Fibroblast of skin of back (primary cell): ENCODE measurements around the gene ASIC1.

Source experiments
- DNase-seq: peaks from one replicate; pipeline ENCODE4 v3.0.0-alpha.2; 2013

Gene ASIC1

GRCh38 chr12:50041062-50041860, 16.1 kb upstream of the ASIC1 start:
- no peak for DNase-seq

DNA sequence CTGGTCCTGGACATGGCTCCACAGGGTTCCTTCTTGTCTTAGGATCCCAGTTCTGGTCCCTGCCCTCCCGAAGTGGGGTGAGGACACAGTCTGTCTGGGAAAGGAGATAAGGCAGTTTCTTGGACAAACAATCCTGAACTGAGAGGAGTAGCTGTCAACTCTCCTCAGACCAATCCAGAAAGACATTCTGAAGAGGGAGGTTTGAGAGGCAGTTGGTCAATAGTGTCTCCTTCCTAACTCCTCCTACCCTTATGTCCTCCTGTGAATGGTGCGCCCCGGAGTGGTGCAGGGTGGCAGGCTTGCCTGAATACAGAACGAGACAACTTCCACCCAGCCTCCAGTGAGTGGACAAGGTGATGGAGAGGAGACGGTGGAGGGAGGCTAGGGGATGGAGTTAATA, 15.4 kb upstream of the ASIC1 start:
- no peak for DNase-seq

GRCh38 chr12:50042693-50043092, 14.7 kb upstream of the ASIC1 start:
- DNase-seq, result no peak

GRCh38 chr12:50043308-50043707, 14.1 kb upstream of the ASIC1 start:
- no peak for DNase-seq

DNA sequence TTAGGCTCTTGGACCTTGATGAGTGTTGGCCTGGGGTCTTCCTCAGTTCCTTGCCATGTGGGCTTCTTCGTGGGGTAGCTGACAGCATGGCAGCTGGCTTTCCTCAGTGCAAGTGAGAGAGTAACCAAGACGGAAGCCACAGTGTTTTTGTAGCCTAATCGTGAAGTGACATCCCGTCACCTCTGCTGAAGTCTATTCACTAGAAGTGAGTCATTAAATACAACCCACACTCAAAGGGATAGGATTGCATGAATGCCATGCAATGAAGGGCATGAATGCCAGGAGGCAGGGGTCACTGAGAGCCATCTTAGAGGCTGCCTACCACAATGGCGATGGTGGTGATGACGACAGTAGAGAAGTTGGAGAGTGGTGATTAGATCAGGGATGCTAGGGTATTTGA, 13.5 kb upstream of the ASIC1 start:
- no peak for DNase-seq

GRCh38 chr12:50047693-50048250, 9.6 kb upstream of the ASIC1 start:
- DNase-seq, result no peak

GRCh38 chr12:50049254-50050118, 7.9 kb upstream of the ASIC1 start:
- DNase-seq, result no peak

GRCh38 chr12:50050119-50050385, 7.3 kb upstream of the ASIC1 start:
- no peak for DNase-seq

DNA sequence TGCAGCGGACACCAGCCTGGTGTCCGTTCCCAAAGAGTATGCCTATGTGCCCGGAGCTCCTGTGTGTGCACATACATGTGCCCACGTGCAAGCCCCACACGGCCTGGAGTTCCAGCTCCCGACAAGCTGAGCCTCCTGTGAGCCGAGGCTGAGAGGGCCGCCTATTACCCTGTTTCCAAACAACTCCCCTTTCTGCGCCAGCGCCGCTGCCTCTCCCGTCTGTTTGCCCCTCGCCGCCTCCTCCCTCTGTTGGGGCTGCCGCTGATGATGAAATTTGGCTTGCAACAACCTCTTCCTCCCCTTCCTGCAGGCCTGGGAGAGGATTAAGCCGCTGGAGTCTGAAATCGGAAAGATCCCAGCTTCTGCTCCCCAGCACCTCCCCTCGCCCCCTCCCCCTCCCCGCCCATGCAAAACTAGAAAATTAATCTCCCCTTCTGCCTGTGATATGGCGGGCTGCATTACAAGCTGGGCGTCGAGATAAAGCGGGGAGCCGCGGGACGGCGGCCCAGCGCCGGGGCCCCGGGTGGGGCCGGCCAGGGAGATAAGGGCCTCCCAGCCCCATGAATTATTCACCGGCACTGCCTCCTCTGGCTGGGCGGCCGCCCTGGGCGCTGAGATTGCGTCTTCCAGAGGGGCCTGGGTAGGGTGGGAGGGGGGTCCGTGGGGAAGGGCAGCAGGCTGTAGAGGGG, 6.8 kb upstream of the ASIC1 start:
- DNase-seq, result peak; percentile 38

DNA sequence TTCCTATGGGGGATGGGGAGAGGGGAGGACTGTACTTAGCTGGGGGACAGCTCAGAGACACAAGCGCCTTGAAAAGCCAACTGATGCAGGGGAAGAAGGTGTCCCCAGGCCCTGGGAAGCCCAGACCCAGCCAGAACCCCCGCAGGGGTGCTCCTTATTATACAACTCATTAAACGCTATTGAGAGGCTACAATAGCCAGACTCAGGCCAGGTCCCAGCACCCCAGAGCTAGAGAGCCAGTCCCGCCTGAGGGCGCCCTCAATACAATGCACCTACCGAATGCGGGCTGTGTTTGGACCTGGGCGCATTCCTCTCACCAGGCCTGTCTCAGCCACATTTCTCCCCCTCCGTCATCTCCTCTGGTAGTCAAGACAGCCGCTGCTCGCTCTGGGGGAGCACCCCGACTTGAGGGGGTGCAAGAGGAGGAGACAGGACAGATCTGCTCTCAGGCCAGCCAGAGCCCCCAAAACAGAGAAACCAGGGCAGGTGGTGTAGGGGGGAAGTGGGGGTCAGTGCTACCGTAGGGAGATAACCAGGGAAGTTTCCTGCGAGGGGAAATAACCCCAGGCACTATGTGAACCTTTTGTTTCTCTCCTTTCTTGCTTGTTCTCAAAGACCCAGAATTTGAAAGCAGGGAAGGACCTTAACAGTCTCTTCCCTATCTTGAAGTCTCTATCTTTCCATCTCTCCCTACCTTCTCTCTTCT, 6.1 kb upstream of the ASIC1 start:
- no peak for DNase-seq

GRCh38 chr12:50052544-50052943, 4.9 kb upstream of the ASIC1 start:
- no peak for DNase-seq

- DNase-seq, result no peak
These were observed 4.4 kb upstream of the ASIC1 start for GRCh38 chr12:50052964-50053363.

GRCh38 chr12:50053583-50053982, 3.8 kb upstream of the ASIC1 start:
- DNase-seq, result no peak

DNA sequence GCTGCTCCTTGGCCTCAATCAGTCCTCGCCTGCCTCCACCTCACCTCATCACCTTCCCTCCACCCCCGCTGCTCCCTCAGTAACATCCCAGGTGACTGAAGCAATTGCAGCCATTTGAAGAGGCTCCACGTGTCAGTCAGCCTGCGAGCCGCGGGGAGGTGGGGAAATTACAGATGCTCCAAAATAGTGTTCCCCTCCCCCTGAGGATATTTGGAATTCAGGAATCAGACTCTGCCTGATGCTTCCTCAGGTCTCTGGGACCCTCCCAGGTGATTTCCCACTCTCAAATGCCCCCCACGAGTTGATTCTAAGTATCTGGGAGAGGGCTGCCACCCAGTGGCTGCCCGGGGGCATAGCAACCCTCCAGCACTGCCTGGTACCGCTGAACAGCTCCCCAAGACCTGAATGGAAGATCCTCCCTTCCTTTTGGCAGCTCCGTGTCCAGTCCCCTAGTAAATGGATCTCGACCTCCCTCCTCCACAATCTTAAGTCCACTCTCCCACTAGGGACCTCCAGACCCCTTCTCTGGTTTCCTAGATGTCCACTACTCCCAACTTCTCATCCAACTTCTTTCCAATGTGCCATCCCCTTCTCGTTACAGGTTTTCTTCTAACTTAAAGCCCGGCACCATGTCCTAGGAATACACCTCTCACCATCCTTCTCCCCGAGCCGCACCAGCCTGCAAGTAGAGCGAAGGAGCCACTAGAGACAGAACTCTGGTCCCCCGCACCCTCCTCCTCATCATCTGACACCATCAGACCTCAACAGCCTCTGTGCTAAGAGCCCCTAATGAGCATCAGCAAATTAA, 1.4 kb upstream of the ASIC1 start:
- peak; percentile 31 for DNase-seq

- no peak for DNase-seq
These were observed 788 bp upstream of the ASIC1 start for GRCh38 chr12:50056639-50056976.

GRCh38 chr12:50057896-50058670, 687 bp downstream of the ASIC1 start:
- no peak for DNase-seq

- DNase-seq, result no peak
These were observed 1.4 kb downstream of the ASIC1 start for GRCh38 chr12:50058743-50059312.

GRCh38 chr12:50059440-50060119, 2.2 kb downstream of the ASIC1 start:
- DNase-seq, result peak; percentile 38

- DNase-seq, result no peak
These were observed 2.7 kb downstream of the ASIC1 start for GRCh38 chr12:50060120-50060468.

DNA sequence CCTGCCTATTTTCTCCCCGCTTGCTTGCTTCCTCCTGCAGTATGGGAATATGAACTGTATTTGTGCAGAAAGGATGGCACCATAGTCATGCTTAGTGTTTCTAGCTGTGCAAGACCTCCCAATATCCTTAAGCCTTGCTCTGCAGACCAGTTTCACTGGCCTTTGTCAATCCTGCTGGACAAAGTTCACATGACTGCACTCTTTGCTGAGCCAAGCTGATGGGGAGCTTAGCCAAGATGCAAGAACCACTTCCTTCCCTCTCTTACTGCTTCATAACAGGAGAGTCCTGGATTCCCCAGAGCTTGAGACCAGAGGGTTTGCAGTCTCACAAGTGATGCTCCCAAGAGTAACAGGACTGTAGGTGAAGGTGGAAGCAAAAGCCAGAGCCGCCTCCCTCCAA, 3.8 kb downstream of the ASIC1 start:
- no peak for DNase-seq
